ENCODE measurements around the gene LRRC7.

The LRRC7 gene

DNA sequence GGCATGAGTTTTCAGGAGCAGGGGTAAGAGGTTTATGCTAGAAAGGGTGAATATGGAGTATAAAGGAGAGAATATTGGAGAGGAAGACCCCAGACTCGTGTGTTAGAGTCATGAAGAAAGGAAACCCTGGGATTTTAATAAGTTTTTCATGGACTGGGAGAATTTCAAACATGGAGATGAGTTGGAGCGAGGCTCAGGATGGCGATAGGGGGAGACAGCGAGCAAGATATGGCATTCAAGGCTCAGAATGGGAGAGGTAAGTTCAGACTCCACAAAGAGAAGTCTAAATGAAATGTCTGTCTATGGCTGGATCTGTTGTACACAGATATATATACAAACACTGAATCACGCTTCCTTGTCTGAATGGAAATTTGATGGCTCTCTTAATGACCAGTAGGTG is 545.1 kb downstream of the LRRC7 start:
- DNase-seq: no peak

DNA sequence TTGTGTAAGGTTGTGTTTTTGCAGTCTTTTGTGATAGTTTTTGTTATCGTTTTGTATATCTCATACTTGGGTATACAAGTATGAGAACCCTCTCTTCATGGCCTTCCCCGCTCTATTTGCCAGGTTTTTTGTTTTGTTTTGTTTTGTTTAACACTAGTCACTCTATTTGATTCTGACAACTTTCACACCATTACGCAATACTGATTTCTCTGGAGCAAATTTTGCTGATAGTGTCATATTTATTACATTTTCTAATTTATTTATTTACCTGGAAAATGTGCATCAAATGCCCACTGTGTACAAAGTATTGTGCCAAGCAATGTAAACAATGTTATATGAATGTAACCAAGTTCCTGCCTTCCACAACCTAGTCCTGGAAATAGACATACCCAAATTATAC is 547.6 kb downstream of the LRRC7 start:
- DNase-seq: no peak

DNA sequence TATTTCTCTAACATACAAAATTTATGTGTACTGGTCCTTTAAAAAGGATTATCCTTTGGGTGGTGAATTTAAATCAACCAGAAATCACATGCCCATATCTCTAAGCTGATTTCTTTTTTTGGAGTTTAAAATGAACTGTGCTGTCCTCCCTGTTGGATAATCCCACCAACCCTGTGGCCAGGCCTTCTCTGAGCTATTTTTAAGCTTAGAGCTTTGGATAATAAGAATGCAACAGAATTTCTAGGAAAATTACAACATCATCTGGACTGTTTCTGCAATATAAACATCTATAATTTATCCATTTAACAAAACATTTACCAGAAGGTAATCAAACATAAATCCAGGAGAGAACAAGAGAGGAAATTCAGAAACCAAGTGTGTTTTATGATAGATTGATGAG is 549.3 kb downstream of the LRRC7 start:
- DNase-seq: no peak

DNA sequence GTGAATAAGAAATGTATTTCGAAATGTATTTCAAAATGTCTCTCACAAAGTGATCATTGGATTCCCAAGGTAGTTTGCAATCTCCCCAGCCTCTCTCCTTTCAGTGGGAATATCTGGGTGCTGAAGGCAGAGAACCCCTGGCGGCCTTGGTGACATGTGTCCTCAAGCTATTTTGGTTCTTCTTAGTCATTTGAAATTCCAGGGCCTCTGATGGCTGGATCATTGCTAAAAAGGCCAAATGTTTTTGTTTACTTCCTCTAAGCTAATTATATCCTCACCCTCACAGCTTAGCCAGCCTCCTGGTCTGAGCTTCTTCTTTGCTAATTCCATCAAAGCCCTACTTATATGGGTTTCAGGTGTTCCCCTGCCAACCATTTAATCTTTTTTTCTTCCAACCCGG is 566.4 kb downstream of the LRRC7 start:
- no peak for DNase-seq

DNA sequence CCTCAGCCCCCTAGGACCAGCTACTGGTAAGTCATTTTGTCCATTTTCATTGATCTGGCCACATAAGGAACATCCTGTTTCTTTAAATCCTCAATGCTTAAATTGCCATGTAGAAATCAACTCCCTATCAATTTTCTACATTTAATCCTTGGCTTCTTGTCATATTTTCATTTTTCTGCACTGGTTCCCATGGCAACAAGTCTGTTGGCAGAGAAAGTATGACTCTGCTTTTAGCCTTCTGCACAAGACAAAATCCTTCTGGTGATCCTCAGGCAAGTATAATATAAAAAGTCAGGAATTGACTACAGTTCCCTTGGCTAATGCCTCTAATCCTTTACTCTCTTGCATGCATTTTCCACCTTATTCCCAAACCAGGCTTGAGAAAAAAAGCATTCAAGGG is 572.6 kb downstream of the LRRC7 start:
- no peak for DNase-seq

DNA sequence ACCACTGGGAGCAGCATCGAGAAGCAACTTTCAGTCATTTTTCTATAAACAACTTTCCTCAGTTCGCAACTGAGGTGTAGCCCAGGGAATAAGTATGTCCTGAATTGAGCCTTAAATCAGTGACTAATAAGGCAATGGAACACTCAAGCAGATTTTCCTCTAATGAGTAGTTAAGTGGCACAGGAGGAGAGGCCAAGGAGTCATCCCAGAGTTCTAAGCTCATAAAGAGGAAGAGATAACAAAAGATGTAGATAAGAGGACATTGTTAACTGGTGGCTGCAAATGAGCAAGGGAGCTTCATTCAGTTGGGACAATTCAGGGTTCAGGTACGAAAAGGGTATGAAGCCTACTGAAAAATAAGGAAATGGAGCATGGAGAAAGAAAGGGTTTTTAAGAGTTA is 573.2 kb downstream of the LRRC7 start:
- no peak for DNase-seq

DNA sequence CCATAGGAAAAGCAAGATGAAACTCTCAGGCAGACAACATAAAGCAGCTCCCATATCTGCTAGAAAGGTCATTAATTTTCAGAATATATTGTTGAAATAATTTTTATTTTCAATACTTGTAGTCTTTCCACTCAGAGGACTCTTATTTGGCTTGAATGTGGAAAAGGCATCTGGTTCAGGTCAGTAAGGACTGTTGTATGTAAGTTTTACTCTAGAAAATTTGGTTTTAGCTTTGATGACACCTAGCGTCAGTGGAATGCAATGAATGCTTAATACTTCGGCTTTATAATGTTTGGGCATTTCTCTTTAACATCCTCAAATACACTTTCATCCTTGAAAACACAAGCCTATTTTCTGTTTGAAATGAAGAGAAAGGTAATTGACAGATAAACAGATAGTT is 574.4 kb downstream of the LRRC7 start:
- DNase-seq: no peak

DNA sequence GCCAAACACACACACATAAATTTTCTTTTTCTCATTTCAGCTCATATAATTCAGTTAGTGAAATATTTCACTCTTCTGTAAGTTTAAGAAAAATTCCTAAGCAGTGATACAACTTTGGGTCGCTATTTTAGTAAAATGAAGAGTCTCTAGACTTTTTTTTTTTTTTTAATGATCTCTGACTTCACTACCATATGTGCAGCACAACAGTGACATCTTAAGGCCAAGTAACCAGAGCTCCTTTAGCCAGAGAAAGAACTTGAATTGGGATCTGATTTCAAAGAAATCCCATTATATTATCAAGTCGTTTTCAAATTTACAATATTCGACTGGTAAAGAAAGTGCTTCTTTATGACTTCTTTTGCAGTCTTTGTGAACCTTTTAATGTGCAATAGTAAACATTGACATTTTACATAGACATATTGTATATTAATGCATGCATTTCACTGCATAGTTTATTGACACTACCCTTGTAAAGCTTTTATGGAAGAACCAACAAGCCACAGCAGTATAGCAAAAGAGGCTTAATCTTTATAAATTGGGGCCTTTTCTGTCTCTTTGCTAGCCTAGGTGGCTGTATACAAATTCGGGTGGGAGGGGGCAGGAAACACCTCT is 575.4 kb downstream of the LRRC7 start:
- no peak for DNase-seq

DNA sequence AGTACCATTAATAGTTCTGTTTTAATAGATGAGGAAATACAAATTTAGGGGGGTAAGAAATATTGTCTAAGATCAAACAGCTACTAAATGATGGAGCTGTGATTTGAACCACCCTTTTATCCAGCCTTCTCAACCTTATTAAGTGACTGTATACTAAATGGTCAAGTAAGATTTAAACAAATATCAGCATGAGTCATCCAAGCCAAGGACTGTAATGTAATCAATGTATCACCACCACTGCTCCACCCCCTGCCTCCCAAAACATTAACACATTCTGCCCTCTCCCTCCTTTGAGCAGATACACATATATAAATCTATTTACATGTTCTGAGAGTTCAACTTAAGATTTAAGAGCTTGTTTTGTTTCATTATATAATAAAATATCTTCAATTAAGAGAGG is 578.8 kb downstream of the LRRC7 start:
- no peak for DNase-seq

DNA sequence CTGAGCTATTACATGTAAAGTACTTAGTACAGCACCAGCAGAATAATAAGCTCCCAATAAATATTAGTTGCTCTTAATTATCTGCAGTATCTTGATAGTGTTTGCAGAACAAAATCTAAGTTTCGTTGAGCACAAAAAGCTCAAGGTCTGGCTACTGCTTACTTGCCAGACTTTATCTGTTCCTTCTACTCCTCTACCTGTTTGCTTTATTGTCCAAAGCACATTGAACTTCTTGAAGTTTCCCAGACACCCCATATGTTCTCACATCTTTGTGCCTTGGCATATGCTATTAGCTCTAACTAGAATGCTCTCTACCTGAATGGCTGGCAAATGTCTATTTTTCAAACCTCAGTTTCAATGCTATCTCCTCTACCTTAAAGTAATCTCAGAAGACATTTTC is 582.7 kb downstream of the LRRC7 start:
- no peak for DNase-seq

DNA sequence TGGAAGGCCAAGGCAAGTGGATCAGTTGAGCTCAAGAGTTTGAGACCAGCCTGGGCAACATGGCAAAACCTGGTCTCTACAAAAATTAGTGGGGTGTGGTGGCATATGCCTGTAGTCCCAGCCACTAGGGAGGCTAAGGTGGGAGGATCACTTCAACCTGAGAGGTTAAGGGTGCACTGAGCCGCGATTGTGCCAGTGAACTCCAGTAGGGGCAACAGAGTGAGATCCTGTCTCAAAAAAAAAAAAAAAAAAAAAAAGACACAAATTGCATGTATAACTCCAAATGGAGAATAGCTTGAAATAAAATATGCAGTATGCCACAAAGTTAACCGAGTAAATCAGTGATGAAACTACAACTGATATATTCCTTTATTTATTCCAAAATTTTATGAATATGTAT is 586.0 kb downstream of the LRRC7 start:
- DNase-seq: no peak

DNA sequence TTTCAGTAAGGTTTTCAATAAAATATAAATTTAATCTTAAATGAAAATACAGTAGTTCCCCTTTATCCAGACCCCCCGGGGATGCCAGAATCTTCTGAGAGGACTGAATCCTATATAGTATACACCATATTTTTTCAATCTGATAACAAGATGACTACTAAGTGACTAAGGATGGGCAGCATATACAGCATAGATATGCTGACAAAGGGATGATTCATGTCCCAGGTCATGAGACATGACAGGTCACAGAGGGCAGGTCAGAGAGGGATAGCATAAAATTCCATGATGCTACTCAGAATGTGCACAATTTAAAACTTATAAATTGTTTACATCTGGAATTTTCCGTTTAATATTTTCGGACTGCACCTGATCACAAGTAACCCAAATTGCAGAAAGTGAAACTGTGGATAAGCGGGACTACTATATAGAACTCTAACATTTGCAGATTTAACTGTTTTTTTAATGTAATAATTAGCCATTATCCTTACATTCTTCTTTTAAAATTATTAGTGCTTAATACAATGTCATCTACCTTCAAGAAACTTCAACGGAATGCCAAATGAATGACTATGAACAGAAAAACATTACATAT is 588.9 kb downstream of the LRRC7 start:
- no peak for DNase-seq

DNA sequence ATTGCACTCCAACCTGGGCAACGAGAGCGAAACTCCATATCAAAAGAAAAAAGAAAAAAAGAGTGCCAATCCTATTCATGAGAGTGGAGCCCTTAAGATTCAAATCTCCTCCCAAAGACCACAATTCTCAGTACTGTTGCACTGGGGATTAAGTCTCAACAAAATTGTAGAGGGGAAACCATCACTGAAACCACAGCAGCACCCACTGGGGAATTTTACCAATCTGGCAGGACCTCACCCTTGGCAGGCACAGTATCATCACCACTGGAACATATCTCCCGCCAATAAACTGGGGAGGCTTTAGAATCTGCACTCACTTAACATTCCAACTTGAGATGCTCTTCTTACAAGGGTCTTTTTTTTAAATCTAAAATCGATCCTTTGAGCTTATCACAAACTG is 596.6 kb downstream of the LRRC7 start:
- no peak for DNase-seq

DNA sequence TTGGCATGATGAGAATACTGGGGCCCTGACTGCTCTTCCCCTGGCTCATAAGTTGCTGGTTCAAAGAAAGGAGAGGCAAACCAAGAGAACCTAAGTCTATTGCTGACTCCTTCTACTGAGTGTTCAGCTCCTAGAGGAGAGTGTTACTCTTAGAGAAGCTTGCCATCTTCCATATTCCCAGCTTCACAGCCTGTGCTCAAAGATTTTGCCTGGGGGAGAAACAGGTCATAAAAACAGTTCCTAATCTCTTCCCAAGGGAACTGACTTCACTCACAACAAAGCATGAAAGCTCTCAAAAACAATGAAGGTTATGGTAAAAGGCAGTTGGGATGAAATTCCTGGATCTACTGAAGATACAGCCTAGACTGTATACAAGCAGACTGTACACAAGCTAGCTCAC is 600.6 kb downstream of the LRRC7 start:
- DNase-seq: no peak

DNA sequence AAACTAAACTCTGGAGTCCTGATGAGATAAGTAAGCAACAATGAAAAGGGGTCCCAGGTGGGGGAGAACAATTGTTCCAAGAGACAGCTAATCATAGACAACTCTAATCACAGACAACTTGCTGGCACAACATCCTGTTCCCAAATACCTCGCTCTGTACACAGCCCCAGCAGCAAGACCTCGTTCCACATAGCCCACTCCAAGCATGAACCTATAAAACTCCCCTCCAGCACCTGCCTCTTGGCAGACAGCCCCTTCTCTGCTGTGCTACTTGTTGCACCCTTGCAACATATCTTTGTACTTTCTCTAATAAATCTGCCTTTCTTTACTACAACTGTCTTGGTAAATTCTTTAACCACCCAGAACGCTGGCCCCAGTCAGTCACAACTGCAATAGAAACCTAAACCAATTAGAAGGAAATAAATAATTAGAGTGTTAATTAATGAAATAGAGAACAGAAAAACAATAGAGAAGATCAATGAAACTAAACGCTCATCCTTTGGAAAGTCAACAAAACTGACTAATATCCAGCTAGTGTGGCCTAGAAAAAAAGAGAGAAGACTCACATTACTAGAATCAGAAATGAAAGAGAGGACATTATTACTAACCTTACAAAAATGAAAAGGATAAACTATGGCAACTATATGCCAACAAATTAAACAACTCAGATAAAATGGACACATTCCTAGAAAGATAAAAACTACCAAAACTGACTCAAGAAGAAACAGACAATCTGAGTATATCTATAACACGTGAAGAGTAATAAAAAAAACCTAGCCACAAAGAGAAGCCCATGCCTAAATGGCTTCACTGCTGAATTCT is 601.5 kb downstream of the LRRC7 start:
- no peak for DNase-seq

DNA sequence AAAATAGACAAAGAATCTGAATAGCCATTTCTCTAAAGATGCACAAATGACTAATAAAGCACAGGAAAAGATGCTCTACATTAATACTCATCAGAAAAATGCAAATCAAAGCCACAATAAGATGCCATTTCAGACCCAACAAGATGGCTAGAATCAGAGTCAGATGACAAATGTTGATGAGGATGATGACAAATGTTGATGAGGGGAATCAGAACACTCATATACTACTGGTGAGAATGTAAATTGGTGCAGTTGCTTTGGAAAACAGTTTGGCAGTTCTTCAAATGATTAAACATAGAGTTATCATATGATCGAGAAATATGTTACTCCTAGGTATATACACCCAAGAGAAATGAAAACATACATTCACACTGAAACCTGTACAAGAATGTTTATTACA is 603.8 kb downstream of the LRRC7 start:
- no peak for DNase-seq

All from NCI-H1417 treated with DMSO at 0.1 percent for 48 hours (cell line).